Renal cortex interstitium (tissue), 11 donors: ENCODE data around the gene RNF123. TPM values are rescaled to one million over a fixed set of nuclear protein-coding genes. Genes with fewer than 3 reads are reported as not detected.

ENCODE experiments used
- DNase-seq, 11 donors: peaks; one replicate each; pipeline ENCODE4 v3.0.0-alpha.2; 2013; ENCODE audit warnings: low read depth in 9 of 11, low spot score in 4 of 11; ENCODE audit errors: extremely low read depth in 1 of 11
- polyA plus RNA-seq, 3 donors: library from polyadenylated mRNA; unstranded; fragments of 120-200 nt; gene quantifications; one replicate each; pipeline ENCODE4 v1.2.1, GENCODE V29; 2013; ENCODE audit not compliant: insufficient read length in 3 of 3

The RNF123 gene
- polyA plus RNA-seq, 3 donors: 33.9 to 42.2 (median 38.8) TPM

- no peak for DNase-seq
Observed at GRCh38 chr3:49761661-49762060, 72.3 kb downstream of the RNF123 start.

- no peak for DNase-seq
Observed at GRCh38 chr3:49763981-49764380, 74.6 kb downstream of the RNF123 start.

GRCh38 chr3:49769286-49769915, 80.0 kb downstream of the RNF123 start:
- no peak for DNase-seq

- DNase-seq: no peak
Observed at GRCh38 chr3:49769926-49770325, 80.6 kb downstream of the RNF123 start.

Other genes with a start within 250 kb of the RNF123 start
- 100 to 1,000 TPM in 2 of 3 donors, 10 to 100 TPM in 1; 99.7 to 116 (median 102) TPM for gene DAG1, start 219.3 kb upstream of the RNF123 start, polyA plus RNA-seq
- gene BSN, start 135.1 kb upstream of the RNF123 start, polyA plus RNA-seq: 1 to 10 TPM; 1.2 to 1.5 (median 1.4) TPM
- gene APEH, start 15.2 kb upstream of the RNF123 start, polyA plus RNA-seq: 100 to 1,000 TPM; 145 to 153 (median 152) TPM
- 100 to 1,000 TPM in 2 of 3 donors, 10 to 100 TPM in 1; 99.1 to 242 (median 199) TPM for gene MST1, start 83 bp upstream of the RNF123 start, polyA plus RNA-seq
- 1 to 10 TPM; 1.4 to 2.2 (median 1.8) TPM for gene AMIGO3, start 30.1 kb downstream of the RNF123 start, polyA plus RNA-seq
- gene GMPPB, start 34.4 kb downstream of the RNF123 start, polyA plus RNA-seq: 10 to 100 TPM; 13.2 to 17.6 (median 17.3) TPM
- gene IP6K1, start 97.0 kb downstream of the RNF123 start, polyA plus RNA-seq: 10 to 100 TPM; 50.6 to 55.8 (median 51.2) TPM
- gene CDHR4, start 110.3 kb downstream of the RNF123 start, polyA plus RNA-seq: under 1 TPM in 1 of 3 donors, not detected in 2; 0.15 TPM
- gene INKA1, start 113.7 kb downstream of the RNF123 start, polyA plus RNA-seq: 10 to 100 TPM in 1 of 3 donors, 1 to 10 TPM in 2; 9.6 to 16.9 (median 10.0) TPM
- 10 to 100 TPM; 31.8 to 50.9 (median 36.5) TPM for gene UBA7, start 124.4 kb downstream of the RNF123 start, polyA plus RNA-seq
- 10 to 100 TPM in 1 of 3 donors, 1 to 10 TPM in 2; 9.4 to 12.8 (median 9.8) TPM for gene TRAIP, start 167.0 kb downstream of the RNF123 start, polyA plus RNA-seq
- under 1 TPM; 0.16 to 0.18 (median 0.17) TPM for gene CAMKV, start 180.3 kb downstream of the RNF123 start, polyA plus RNA-seq
- gene MST1R, start 214.3 kb downstream of the RNF123 start, polyA plus RNA-seq: 1 to 10 TPM; 1.3 to 1.7 (median 1.5) TPM
- 10 to 100 TPM in 1 of 3 donors, 1 to 10 TPM in 2; 7.0 to 10.5 (median 7.3) TPM for gene MON1A, start 240.3 kb downstream of the RNF123 start, polyA plus RNA-seq